HG03060 (cell line): ENCODE results near the gene TRIM71.
"Not testable (repeated sequence)": the region's sequence is repeated elsewhere in the genome, so short reads cannot be mapped to it uniquely, and the experiment has no call there.

ENCODE experiments used
- ATAC-seq: cut with Tn5 transposase; IDR thresholded peaks from one replicate; pipeline ENCODE4 v1.9.1; 2021; ENCODE audit warnings: low read depth, moderate number of reproducible peaks; ENCODE audit not compliant: unreplicated experiment

The TRIM71 gene

DNA sequence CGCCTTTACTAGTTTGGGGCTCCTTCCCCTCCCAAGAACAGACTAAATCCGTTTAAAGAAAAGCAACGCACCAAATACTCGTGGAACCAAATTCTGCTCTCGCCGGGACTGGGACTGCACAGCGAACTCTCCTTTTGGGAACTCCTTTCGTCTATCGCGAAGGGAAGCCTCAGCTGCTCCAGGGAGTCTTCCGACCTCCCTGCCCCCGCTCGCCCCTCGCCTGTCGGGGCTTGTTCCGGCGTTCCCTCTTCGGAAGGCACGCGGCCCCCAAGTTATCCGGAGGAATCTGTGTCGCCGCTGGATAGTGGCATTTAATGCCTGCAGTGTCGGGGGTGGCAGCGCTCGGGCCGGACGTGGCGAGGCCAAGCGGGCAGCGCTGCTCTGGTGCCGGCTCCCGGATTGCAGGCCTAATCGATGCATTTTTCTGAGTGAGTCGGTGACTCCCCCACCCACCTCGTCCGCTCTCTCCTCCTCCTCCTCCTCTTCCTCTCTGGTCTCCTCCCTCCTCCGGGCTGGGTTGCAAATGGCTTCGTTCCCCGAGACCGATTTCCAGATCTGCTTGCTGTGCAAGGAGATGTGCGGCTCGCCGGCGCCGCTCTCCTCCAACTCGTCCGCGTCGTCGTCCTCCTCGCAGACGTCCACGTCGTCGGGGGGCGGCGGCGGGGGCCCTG lies at the start of gene TRIM71:
Gene TRIM71 (plus strand): TSS at position 440 of the 671 bp plus-strand sequence. CDS start 84 bp downstream, at position 524.
- ATAC-seq = no peak

DNA sequence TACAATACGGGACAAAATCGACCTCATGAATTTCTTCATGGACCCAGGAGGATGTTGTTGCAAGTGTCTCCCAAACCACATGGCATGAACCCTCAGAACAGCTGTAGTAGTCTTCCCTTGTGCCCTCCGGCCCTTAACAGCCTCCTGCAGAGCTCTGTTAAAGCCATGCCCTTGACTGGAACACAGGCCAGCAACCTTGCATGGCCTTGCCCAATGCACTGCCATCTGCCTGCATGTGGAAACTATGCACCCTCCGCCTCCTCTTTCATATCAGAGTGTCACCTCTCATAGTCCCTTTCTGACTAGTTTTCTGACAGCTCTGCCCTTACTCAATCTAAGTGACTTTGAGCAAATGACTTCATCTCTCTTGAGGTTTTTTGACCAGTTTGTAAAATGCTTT lies 39.4 kb upstream of the TRIM71 start:
- ATAC-seq = no peak

DNA sequence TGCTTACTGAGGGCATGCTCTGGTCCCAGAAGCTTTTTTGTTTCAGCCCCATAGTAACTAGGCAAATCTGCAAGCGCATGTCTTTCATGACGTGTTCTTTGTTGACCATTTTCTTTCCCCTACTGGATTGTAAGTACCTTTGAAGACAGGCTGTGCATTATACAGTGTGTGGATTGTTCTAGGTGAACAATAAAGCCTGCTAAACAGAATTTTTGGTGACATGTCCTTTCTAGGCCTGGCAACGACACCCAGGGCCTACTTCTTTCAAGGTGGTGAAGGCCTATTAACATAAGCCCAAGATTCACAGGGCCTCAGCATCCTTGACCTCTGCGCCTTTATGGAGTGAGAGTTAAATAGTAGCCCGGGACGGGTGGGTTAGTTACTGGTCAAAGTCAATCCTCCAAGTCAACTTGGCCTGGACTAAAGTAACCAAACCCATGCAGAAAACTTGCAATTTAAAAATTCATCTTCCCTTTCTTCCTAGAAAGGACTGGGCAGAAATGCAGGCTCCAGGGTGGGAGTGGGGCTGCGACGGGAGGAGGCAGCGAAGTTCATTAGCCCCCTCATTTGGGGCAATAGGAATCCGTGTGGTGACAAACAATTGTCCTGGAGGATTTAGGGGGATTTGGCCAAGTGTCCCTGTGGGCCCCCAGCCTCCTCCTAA lies 37.6 kb upstream of the TRIM71 start:
- ATAC-seq = no peak

DNA sequence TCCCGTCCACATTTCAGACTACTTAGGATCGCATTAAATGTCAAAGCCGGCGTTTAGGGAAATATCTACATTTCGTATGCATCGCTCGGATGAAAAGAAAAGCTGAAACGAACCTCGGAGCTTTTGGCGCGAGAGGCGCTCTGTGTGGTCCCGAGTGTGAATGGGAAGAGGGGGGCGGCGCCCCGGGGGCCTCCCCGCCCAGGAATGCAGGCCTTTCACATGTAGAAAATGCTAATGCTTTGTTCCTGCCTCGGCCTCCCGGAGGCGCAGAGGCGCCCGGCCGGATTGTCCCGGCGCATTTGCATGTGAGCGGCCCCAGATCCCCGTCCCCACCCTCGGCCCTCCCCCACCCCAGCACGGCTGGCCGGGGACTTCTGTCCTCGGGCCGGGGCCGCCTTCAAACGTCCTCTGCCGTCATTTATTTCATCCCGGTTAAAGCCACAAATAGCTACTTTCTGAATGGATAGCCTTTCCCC lies 37.0 kb upstream of the TRIM71 start:
- ATAC-seq = no peak

DNA sequence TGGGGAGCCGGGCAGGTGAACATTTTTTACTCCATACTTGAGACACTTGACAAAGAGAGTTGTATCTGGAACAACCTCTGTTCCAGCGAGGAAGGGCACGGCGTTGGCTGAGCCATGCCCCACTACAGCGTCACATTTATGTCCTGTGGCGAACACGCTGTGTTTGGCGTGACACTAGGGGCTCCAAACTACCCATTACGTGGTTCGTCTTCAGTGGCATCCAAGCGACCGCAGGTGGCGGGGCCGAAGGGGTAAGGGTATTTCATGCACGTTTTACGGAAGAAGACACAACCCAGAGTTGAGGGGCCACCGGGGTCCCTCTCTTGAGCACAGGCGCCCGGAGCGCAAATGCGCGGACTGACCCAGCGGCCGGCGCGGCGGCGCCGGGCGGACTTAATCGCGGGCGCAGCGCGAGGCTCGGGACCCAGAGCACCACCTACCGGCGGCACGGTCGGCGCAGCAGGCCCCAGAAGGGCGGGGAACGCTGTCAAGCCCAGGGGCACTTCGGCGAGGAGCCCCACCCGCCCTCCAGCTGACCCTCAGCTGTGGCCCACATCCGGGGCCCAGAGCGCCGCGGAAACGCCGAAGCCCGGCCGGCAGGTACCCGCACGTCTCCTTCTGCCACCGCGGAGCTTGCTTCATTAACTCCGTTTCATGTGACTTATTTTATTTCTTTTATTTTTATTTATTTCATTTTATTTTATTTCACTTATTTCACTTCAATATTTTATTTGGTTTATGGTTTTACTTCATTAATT lies 36.4 kb upstream of the TRIM71 start:
- ATAC-seq = peak; percentile 73

DNA sequence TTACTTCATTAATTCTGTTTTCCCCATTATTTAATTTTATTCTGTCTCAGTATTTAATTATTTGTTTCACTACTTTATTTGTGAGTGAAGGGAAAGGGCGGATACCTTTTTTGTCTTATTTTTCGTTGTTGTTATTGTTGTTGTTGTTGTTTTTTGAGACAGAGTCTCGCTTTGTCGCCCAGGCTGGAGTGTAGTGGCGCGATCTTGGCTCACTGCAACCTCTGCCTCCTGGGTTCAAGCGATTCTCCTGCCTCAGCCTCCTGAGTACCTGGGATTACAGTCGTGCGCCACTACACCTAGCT lies 35.9 kb upstream of the TRIM71 start:
- ATAC-seq = not testable (repeated sequence)

DNA sequence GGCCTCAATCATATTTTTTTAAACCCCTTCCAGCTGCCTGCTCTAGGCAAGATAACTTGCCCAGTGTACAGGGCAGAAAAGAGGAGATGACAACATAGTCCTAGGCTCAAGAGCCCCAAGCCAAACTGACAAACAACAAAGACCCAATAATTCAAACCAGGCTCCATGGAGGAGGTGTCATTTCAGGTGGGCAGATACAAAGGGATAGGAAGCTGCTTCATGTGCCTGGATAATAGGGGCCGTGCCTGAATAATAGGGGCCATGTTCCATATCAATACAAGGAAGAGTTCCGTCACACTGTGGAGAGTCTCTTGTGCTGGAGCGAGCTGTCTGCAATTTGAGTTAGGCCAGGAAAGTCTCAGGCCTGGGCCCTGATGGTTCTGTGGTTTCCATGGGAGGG lies 35.4 kb upstream of the TRIM71 start:
- no peak for ATAC-seq

DNA sequence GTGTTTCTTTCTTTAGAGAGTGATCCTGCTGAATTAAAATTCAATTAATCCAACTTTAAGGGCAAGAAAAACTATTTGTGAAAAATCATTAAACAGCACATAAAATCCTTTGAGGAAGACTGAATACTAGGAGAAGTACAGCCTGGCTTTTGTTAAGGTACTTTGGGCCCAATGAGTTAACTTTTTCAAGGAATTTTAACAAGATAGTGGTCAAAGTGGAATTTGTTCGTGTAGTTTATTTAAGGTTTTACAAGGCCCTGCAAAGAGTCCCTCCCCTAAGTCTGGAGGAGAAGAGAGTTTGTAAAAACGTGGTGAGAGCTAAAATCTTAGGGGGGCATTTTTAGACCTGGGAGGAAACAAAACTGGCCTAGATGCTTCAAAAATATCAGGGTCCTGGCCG lies 26.0 kb upstream of the TRIM71 start:
- no peak for ATAC-seq

DNA sequence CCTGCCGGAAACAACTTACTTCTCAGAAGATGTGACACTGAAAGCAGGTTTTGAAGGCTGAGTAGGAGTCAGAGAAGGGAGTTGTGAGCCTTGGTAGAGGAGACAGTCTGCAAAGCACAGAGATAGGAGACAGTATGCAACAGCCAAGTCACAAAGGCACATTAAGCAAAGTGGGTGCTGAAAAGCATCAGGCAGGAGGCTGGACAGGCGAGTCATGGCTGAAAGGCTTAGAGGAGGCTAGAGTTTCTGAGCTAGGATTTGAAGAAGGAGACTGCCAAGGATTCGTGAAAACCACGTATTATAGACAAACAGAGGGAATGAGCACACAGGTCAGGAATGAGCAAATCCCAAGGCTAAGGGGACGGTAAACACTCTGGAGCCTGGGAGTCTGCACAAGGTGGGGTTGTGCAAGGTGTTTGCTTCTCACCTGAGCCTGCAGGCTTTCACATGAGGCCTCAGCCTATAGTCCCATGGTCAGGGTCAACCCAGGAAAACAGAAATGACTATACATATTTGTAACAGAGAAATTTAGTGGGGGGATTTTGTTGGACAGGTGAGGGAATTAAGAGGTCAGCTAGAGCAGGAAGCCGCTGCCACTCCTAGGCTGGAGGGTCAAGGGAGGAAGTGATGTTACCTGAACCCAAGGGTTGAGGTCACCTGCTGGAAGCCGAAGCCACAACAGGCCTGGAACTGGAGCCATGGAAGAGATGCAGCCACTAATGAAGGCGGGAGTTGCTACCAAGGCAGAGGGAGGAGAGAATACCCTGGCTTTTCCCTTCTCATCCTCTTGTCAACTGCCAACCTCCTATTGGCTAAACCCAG lies 23.1 kb upstream of the TRIM71 start:
- ATAC-seq = no peak

DNA sequence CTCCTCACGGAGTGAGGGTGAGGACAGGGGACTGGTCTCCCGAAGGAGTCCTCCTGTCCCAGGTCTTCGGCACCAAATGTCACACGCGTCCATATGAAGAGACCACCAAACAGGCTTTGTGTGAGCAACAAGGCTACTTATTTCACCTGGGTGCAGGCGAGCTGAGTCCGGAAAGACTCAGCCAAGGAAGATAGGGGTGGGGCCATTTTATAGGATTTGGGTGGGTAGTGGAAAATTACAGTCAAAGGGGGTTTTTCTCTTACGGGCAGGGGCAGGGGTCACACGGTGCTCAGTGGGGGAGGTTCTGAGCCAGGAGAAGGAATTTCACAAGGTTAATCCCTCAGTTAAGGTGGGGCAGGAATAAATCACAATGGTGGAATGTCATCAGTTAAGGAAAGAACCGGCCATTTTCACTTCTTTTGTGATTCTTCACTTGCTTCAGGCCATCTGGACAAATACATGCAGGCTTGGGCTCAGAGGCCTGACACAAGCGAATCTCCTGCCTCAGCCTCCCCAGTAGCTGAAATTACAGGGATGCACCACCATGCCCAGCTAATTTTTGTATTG lies 21.3 kb upstream of the TRIM71 start:
- ATAC-seq = not testable (repeated sequence)

DNA sequence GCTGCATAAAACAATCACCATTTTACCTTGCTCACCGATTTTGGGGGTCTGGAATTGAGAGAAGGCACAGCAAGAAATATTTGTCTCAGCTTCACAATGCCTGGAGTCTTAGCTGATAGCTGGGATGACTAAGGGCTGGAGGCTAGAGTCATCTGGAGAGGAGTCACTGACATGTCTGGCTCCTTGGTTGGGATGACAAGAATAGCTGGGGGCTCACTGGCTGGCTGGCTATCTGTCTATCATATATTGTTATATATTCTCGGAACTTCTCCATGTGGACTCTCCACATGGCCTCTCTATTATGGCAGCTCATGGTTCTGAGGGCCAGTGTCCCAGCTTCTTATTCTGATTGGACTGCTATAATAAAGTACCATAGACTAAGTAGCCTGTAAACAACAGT lies 20.0 kb upstream of the TRIM71 start:
- ATAC-seq = no peak

DNA sequence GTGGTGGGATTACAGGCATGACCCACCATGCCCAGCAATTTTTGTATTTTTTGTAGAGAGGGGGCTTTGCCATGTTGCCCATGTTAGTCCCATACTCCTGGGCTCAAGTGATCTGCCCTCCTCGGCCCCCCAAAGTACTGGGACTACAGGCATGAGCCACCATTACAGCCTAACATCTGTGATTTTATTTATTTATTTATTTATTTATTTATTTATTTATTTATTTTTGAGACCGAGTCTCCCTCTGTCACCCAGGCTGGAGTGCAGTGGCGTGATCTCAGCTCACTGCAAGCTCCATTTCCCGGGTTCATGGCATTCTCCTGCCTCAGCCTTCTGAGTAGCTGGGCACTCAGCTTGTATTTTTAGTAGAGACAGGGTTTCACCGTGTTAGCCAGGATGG lies 16.4 kb upstream of the TRIM71 start:
- ATAC-seq = not testable (repeated sequence)

DNA sequence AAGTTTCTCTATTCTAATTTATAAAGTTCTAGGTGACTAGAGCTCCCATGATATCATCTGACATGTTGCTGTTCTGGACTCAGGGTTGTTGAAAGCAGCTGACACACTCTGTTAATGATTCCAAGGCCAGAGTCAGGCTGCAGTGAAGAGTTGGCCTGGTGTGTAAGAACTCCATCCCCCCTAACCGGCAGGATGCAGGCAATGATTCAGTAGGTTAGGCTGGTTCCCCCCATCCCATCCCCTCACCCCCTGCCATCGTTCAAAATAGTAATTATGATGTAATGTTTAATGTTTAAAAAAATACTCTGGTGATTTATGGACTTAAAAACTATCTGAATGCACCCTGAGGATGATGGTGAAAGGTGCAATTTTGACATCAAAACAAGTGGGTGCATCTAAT lies 4.6 kb upstream of the TRIM71 start:
- ATAC-seq = peak; percentile 45

DNA sequence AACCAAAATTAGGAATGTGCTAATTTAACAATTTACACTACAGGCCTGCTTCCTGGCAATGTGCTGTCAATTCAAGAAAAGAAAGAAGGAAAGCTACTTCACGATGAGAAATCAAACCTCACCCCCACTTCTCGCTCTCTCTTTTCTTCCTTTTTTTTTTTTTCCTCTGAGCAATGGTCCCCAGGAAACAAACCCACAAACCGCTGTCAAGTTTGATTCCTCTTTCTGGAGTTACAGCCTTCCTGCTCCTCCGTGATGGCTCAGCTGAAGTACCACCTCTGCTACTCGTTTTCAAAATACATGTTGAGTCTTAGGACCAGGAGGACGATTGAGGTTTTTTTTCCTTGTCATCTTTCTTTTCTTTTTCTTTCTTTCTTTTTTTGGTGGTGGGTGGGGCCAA lies 3.4 kb upstream of the TRIM71 start:
- ATAC-seq = no peak

DNA sequence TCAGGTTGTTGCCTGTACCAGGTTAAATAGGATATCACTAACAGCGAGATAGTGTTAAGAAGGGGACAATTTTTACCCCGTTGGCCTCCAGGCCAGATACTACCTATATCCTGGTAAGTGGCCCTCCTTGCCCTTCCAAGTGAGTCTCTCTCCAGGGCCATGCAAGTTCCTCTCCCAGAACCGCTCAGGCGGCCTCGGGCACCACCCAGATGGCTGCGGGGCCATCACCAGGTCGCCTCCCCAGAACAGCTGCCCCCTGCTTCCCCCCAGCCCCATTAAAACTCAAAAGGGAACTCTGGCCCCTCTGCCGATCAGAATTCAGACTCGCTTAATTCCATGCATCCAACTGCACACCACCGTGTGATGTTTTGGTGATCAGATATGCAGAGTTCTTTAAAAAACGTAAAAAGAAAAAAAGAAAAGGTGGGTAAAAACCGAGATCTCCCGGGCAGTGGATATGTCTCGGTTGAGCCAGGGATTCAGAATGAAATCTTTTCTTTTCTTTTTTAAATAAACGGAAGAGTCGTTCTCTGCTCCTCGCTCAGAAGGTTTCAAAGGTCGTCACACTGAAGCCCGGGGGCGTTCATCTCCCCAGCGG lies 1.9 kb upstream of the TRIM71 start:
- ATAC-seq = no peak

DNA sequence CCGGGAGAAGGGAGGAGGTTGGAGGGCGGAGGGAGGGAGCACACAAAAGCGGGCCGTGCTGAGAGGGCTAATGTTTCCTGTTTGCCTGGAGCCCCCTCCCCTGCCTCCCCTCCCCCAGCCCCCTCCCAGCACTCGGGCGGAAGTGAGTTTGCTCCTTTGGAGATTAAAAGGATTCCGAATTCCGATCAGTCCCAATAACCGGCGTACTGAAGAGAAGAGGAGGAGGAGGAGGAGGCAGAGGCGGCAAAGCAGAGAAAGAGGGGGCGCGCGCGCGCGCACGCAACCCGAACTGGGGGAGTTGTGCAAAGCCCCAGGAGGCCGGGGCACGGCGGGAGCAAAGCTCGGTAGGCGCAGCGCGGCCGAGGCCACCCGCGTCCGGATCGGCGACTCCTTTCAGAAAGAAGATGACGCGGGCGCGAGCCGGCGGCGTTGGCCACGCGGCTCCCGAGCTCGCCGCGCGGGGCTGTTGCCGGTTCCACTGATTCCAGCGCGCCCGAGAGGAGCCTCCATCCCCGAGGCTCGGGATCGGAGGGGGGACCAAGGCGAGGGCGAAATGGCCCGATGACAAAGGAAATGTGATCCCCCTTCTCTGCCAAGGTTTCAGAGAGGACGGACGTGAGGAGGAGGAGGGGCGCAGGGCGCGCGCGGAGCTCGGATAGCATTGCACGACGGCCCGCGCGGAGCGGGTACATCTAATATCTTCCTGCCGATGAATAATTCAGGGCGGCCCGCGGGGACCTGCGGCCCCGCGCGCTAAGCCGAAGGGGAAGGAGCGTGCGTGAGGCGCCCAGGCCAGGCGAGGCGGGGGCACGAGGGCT lies 1.1 kb upstream of the TRIM71 start:
- no peak for ATAC-seq

DNA sequence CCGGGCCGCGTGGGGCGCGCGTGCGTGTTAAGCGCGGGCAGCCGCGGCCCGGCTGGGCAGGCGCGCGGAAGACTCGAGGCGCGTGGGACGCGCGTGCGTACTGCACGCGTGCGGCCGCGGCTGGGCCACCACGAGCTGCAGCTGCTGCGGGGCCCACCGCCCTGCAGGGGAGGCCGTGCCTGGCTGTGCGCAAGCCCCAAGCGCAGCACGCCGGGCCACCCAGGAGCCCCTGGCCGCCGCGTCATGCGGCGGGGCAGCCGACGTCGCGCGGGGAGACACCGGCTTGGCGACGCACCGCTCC lies 590 bp upstream of the TRIM71 start:
- ATAC-seq = no peak

DNA sequence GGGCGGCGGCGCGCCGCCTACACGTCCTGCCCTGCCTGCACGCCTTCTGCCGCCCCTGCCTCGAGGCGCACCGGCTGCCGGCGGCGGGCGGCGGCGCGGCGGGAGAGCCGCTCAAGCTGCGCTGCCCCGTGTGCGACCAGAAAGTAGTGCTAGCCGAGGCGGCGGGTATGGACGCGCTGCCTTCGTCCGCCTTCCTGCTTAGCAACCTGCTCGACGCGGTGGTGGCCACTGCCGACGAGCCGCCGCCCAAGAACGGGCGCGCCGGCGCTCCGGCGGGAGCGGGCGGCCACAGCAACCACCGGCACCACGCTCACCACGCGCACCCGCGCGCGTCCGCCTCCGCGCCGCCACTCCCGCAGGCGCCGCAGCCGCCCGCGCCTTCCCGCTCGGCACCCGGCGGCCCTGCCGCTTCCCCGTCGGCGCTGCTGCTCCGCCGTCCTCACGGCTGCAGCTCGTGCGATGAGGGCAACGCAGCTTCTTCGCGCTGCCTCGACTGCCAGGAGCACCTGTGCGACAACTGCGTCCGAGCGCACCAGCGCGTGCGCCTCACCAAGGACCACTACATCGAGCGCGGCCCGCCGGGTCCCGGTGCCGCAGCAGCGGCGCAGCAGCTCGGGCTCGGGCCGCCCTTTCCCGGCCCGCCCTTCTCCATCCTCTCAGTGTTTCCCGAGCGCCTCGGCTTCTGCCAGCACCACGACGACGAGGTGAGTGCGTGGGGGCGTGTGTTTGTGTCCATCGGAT lies 602 bp downstream of the TRIM71 start:
- no peak for ATAC-seq

DNA sequence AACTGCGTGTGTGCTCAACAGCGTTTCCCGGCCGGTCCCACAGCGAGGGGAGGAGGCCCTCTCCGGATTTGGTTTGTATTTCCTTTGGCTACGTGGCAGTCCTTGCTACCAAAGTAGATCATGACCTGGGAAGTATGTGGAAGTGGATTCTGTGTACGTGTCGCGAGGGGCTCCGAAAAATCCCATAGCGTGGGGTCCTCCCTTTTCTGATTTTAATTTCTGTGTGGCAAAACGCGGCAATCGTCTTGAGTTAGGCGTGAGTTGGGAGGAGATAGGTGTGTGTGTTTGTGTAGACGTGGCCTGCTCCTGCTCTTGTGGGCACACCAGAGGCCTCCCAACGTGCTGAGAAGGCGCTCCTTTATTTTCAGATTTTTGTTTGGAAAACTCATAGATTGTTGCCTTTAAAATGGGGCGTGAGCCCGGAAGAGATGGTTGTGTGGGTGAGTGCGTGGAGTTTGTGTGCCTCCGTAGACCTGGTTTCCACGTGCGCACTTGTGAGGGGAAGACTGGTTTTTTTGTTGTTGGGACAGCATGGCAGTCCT lies 1.2 kb downstream of the TRIM71 start:
- ATAC-seq = no peak
